H1 (cell line): ENCODE results near the gene BIN1.

Source experiments
- BACH1 ChIP-seq: IDR thresholded peaks from 2 replicates; pipeline ENCODE4 v1.6.1; 2012; ENCODE audit warnings: low read length, improper control_type of control experiment
- CHD7 ChIP-seq: fragments of 300-600 bp; sonication (generic); IDR thresholded peaks from 2 replicates; pipeline ENCODE4 v1.7.1; 2012; ENCODE audit warnings: low read length, moderate library complexity, mild to moderate bottlenecking, inconsistent platforms; ENCODE audit not compliant: insufficient replicate concordance
- CTCF ChIP-seq, 3 experiments: IDR thresholded peaks; 1 replicate in 2 of 3; 2 replicates in 1 of 3; pipeline versions ENCODE4 v1.5.1 to v1.6.1; 2011; ENCODE audit warnings: low read length in 3 of 3, mild to moderate bottlenecking in 3 of 3, inconsistent platforms in 2 of 3, low read depth in 1 of 3, moderate library complexity in 1 of 3; ENCODE audit not compliant: insufficient read depth in 1 of 3; ENCODE audit errors: control extremely low read depth in 1 of 3
- EP300 ChIP-seq, 2 experiments: IDR thresholded peaks; 1 replicate in 1 of 2; 2 replicates in 1 of 2; pipeline ENCODE4 v1.6.1; 2011 to 2012; ENCODE audit warnings: low read depth in 2 of 2, low read length in 2 of 2, mild to moderate bottlenecking in 2 of 2, borderline replicate concordance in 1 of 2, inconsistent platforms in 1 of 2, moderate library complexity in 1 of 2
- EZH2 ChIP-seq: fragments of 200-600 bp; sonication (generic); IDR thresholded peaks from 2 replicates; pipeline ENCODE4 v1.7.1; 2012; ENCODE audit warnings: low read depth, mild to moderate bottlenecking, moderate library complexity, low read length, inconsistent platforms; ENCODE audit not compliant: severe bottlenecking
- GTF2F1 ChIP-seq: IDR thresholded peaks from 2 replicates; pipeline ENCODE4 v1.6.1; 2012; ENCODE audit warnings: low read depth, low read length, improper control_type of control experiment, borderline replicate concordance
- HDAC2 ChIP-seq, 2 experiments: fragments of 300-600 bp in 1 of 2; sonication (generic) in 1 of 2; IDR thresholded peaks; 2 replicates each; pipeline ENCODE4 v1.6.1; 2011 to 2012; ENCODE audit warnings: low read depth in 2 of 2, low read length in 2 of 2, mild to moderate bottlenecking in 2 of 2, moderate library complexity in 2 of 2, borderline replicate concordance in 1 of 2, inconsistent platforms in 1 of 2
- KDM1A ChIP-seq: fragments of 200-600, 300-600 bp; sonication (generic); IDR thresholded peaks from 2 replicates; pipeline ENCODE4 v1.7.1; 2016; ENCODE audit warnings: mild to moderate bottlenecking, low read length, borderline replicate concordance
- MAX ChIP-seq: IDR thresholded peaks from 2 replicates; pipeline ENCODE4 v1.6.1; 2012; ENCODE audit warnings: inconsistent platforms
- POLR2A ChIP-seq, 2 experiments: IDR thresholded peaks; 1 replicate in 1 of 2; 2 replicates in 1 of 2; pipeline ENCODE4 v1.6.1; 2011; ENCODE audit warnings: low read depth in 2 of 2, low read length in 2 of 2, mild to moderate bottlenecking in 2 of 2; ENCODE audit errors: control extremely low read depth in 1 of 2
- POLR2AphosphoS5 ChIP-seq: IDR thresholded peaks from 2 replicates; pipeline ENCODE4 v1.6.1; 2011; ENCODE audit warnings: low read depth, low read length
- SP4 ChIP-seq: IDR thresholded peaks from 2 replicates; pipeline ENCODE4 v1.6.1; 2012; ENCODE audit warnings: low read length, inconsistent platforms
- TAF1 ChIP-seq: IDR thresholded peaks from 2 replicates; pipeline ENCODE4 v1.6.1; 2011; ENCODE audit warnings: mild to moderate bottlenecking, low read depth, low read length
- ZNF274 ChIP-seq: IDR thresholded peaks from 2 replicates; pipeline ENCODE4 v1.7.0; 2012; ENCODE audit warnings: low read length, borderline replicate concordance; ENCODE audit errors: extremely low read depth

GRCh38 chr2:127039387-127040031, 67.4 kb downstream of the BIN1 start:
- TF ChIP-seq POLR2AphosphoS5 (no peak), POLR2A (IDR thresholded peaks at IDR 0.05; ENCODE audit: control extremely low read depth in 1 of 2, low read depth in 2 of 2, low read length in 2 of 2) (no peak), EZH2 (no peak), CTCF (IDR thresholded peaks at IDR 0.05; ENCODE audit: control extremely low read depth in 1 of 3, insufficient read depth in 1 of 3, low read depth in 1 of 3, low read length in 3 of 3) (no peak), TAF1 (no peak), BACH1 (no peak), MAX (no peak), GTF2F1 (no peak), ZNF274 (no peak), SP4 (no peak), HDAC2 (IDR thresholded peaks at IDR 0.05; ENCODE audit: borderline replicate concordance in 1 of 2, low read depth in 2 of 2, low read length in 2 of 2) (no peak), CHD7 (no peak), EP300 (IDR thresholded peaks at IDR 0.05; ENCODE audit: borderline replicate concordance in 1 of 2, low read depth in 2 of 2, low read length in 2 of 2) (no peak), KDM1A (no peak)
